ENCODE data around the gene ATAD3B. TPM values are rescaled to one million over a fixed set of nuclear protein-coding genes. Genes with fewer than 3 reads are reported as not detected.

Gene ATAD3B
- total and polyA plus RNA-seq, 2 of the 4 experiments (the other 2 are of a cell fraction) = 13.8 to 29.0 TPM

DNA sequence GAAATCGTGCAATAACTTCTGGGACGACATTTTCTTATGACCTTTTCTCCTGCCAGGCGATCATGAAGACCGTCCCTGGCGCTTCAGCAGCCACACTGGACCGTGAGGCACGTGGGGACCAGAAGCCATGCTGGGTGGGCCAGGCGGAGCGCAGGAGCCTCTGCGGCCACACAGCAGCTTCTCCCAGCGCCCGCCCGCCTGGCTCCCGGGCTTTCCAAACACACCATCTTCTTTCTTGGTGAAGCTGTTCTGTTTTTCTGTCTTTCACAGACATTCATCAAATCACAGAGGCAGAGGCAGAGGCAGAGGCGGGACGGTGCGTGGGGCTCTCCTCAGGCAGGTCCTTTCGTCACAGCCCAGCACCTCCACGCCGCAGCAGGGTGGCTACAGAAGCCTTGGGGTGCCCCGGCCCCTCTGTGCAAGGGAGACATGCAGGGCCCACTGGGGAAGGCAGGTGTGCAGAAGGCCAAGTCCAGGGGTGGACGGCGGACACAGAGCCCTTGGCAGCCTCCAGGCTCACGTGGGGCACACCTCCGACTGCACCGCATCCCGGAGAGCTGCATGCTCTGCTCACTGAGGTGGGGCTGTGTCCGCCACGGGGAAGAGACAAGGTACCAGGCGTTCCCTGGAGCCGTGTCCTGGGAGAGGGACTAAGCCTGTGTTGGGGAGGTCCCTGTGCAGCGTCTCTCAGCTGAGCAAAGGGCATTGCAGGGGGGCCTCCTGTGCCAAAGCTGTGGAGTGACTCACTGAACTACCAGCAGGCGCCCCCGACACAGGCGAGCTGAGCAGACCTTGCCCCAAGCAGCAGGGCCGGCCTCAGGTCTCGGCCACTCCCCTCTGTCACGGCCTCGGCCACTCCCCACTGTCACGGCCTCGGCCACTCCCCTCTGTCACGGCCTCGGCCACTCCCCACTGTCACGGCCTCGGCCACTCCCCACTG lies 71.5 kb downstream of the ATAD3B start (continued):
- no peak for TF ChIP-seq MAZ (IDR thresholded peaks at IDR 0.05; ENCODE audit: borderline replicate concordance, low read depth, low read length)

DNA sequence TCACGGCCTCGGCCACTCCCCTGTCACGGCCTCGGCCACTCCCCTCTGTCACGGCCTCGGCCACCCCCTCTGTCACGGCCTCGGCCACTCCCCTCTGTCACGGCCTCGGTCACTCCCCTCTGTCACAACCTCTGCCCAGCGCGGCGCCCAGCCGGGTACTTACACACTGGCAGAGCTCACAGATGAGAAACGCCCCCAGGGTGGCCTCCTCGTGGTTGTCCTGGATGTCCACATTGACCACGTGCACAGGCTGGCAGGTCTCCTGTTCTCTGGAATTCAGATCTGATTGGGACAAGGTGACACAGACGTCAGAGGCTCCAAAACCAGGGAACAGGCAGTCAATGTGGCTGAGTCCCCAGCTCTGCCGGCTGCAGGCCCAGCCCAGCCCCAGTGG lies 72.1 kb downstream of the ATAD3B start:
- H3K27ac ChIP-seq (ENCODE audit: insufficient read depth, low read length) = no peak overlapping the region
- H3K4me2 ChIP-seq (ENCODE audit: low read depth, low read length) = no peak overlapping the region
- peaks cover 24% of the 10 kb centered on the region for H3K36me3 ChIP-seq (ENCODE audit: control insufficient read depth, insufficient read depth, low read length)
- no peak overlapping the region for H2BK5ac ChIP-seq (ENCODE audit: low read depth, low read length, poor library complexity, severe bottlenecking)
- BruUV-seq (replicated peaks) = no TSS peak
- no peak overlapping the region for H2BK20ac ChIP-seq (ENCODE audit: low read depth, low read length)
- no peak overlapping the region for H3K18ac ChIP-seq (ENCODE audit: low read depth, low read length)
- no peak overlapping the region for H2BK15ac ChIP-seq (ENCODE audit: low read depth, low read length)
- POLR2A ChIA-PET (ENCODE audit: unreplicated experiment) = no interaction called here
- DNase-seq (no peak), ATAC-seq (ENCODE audit: low read depth) (no peak)
- CTCF ChIA-PET = no interaction called here
- H2AK9ac ChIP-seq (replicated peaks; ENCODE audit: low read depth, low read length, poor library complexity) = no peak overlapping the region
- no peaks in the 10 kb centered on the region for H3K27me3 ChIP-seq (ENCODE audit: control insufficient read depth, insufficient read depth, low read length)
- peaks cover 17% of the 10 kb centered on the region for H3K4me1 ChIP-seq (ENCODE audit: control insufficient read depth, insufficient read depth, low read length)
- no peak overlapping the region for H3K4me3 ChIP-seq (ENCODE audit: insufficient read depth, low read depth, low read length)
- no peak overlapping the region for H3K23ac ChIP-seq (ENCODE audit: low read depth, low read length)
- no peak overlapping the region for H2AK5ac ChIP-seq (ENCODE audit: low read depth, low read length)
- WGBS, 2 experiments (ENCODE audit: extremely low coverage in 2 of 2, insufficient read length in 1 of 2) = 86% methylated on average over 13 of the region's 19 CpGs; no CpG with 5 or more reads in 1 of the 2 experiments
- no peak overlapping the region for H2AFZ ChIP-seq (replicated peaks; ENCODE audit: low read length, poor library complexity)
- in situ Hi-C loops (cut with MboI; ENCODE audit: low sequenced_read_pairs) = no loop called here
- H3K9me3 ChIP-seq (ENCODE audit: control insufficient read depth, insufficient read depth, low read length) = no peaks in the 10 kb centered on the region
- dilution Hi-C loops (cut with HindIII; ENCODE audit: low sequenced_read_pairs, unreplicated experiment) = no loop called here
- peaks cover 3% of the 10 kb centered on the region; the same call in 1 of the 2 replicates for H3K9me1 ChIP-seq (ENCODE audit: insufficient read depth, low read length)
- peaks cover 4 to 55% of the 10 kb centered on the region in 2 experiments; a peak in 3 of 4 replicates for H3K79me1 ChIP-seq (ENCODE audit: low read depth in 1 of 2, low read length in 2 of 2)
- H2BK120ac ChIP-seq (ENCODE audit: low read depth, low read length) = no peak overlapping the region
- H4K20me1 ChIP-seq (ENCODE audit: insufficient read depth, low read length) = peaks cover 22% of the 10 kb centered on the region
- H3K9ac ChIP-seq (ENCODE audit: low read depth, low read length) = no peak overlapping the region
- no peak overlapping the region for H4K8ac ChIP-seq (ENCODE audit: low read depth in 2 of 2, low read length in 2 of 2)
- no peak overlapping the region for H4K91ac ChIP-seq (ENCODE audit: insufficient read depth, low read depth, low read length)
- H4K5ac ChIP-seq (ENCODE audit: low read depth, low read length) = no peak overlapping the region
- intact Hi-C loops (cut with micrococcal nuclease) = no loop called here
- no peak overlapping the region for H3K14ac ChIP-seq (replicated peaks; ENCODE audit: low read depth, low read length)
- no peak overlapping the region for H3K4ac ChIP-seq (ENCODE audit: low read depth, low read length)
- no peak overlapping the region for H3K56ac ChIP-seq (ENCODE audit: extremely low read depth, insufficient read depth, low read length)
- TF ChIP-seq MAFK (IDR thresholded peaks at IDR 0.05; ENCODE audit: low read depth, low read length) (no peak), CHD1 (IDR thresholded peaks at IDR 0.05; ENCODE audit: low read depth, low read length) (no peak), CEBPB (IDR thresholded peaks at IDR 0.05; ENCODE audit: low read depth, low read length) (no peak), SMC3 (IDR thresholded peaks at IDR 0.05; ENCODE audit: low read depth, low read length) (no peak), BHLHE40 (IDR thresholded peaks at IDR 0.05; ENCODE audit: low read depth, low read length) (no peak), RAD21 (IDR thresholded peaks at IDR 0.05; ENCODE audit: low read length) (no peak), MXI1 (IDR thresholded peaks at IDR 0.05; ENCODE audit: borderline replicate concordance, low read depth, low read length) (no peak), NFE2L2 (IDR thresholded peaks at IDR 0.05; ENCODE audit: low read depth, low read length) (no peak), FOS (IDR thresholded peaks at IDR 0.05; ENCODE audit: low read depth, low read length) (no peak), POLR2A (IDR thresholded peaks at IDR 0.05; ENCODE audit: low read depth, low read length) (no peak)
- TF ChIP-seq, protein P1, sequence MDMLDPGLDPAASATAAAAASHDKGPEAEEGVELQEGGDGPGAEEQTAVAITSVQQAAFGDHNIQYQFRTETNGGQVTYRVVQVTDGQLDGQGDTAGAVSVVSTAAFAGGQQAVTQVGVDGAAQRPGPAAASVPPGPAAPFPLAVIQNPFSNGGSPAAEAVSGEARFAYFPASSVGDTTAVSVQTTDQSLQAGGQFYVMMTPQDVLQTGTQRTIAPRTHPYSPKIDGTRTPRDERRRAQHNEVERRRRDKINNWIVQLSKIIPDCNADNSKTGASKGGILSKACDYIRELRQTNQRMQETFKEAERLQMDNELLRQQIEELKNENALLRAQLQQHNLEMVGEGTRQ (IDR thresholded peaks at IDR 0.05; ENCODE audit: low read depth, low read length) = no peak
- TF ChIP-seq, protein P2, sequence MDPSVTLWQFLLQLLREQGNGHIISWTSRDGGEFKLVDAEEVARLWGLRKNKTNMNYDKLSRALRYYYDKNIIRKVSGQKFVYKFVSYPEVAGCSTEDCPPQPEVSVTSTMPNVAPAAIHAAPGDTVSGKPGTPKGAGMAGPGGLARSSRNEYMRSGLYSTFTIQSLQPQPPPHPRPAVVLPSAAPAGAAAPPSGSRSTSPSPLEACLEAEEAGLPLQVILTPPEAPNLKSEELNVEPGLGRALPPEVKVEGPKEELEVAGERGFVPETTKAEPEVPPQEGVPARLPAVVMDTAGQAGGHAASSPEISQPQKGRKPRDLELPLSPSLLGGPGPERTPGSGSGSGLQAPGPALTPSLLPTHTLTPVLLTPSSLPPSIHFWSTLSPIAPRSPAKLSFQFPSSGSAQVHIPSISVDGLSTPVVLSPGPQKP (IDR thresholded peaks at IDR 0.05; ENCODE audit: borderline replicate concordance, low read depth, low read length) = no peak
